ENCODE data around the gene FXN. TPM values are rescaled to one million over a fixed set of nuclear protein-coding genes. Genes with fewer than 3 reads are reported as not detected.
"Not testable (repeated sequence)": the region's sequence is repeated elsewhere in the genome, so short reads cannot be mapped to it uniquely, and the experiment has no call there.

FXN gene
- polyA plus RNA-seq, 1 donor: 11.5 TPM

DNA sequence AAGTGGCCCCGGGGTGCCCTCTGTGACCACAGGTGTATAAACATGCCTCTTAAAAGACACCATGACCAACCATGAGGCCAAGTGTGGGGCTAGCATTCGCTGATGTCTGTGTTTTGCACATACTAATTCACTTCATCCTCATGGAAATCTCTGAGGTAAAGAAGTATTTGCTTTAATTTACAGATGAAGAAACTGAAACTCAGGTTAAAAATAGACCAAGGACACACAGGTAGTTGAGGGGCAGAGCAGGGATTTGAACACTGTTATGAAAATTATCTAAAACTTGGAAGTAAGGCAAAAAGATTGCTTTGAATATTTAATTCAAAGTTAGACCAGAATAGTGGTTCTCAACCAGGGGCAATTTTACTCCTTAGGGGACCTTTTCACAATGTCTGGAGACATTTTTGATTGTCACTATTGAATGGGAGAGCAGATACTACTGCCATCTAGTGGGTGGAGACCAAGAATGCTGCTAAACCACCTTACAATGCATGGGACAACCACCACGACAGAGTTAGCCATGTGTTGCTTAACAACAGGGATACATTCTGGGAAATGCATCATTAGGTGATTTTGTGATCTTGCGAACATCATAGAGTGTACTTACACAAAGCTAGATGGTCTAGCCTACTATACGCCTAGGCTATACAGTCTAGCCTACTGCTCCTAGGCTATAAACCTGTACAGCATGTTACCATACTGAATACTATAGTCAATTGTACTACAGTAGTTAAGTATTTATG, 8.0 kb upstream of the FXN start:
- no peak for DNase-seq (ENCODE audit: low read depth)

DNA sequence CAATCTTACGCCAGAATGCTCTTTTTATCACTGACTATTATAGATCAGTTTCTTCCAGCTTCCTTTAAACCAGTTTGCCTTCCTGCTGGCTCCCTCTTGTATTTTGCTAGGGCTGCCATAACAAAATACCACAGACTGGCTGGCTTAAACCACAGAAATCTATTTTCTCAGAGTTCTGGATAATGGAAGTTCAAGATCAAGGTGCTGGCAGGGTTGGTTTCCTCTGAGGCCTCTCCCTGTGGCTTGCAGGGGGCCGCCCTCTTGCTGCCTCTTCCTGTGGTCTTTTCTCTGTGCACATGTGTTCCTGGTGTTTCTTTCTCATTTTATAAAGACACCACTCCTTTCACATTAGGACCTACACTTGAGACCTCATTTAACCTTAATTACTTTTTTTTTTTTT, 6.8 kb upstream of the FXN start:
- DNase-seq (ENCODE audit: low read depth): no peak

DNA sequence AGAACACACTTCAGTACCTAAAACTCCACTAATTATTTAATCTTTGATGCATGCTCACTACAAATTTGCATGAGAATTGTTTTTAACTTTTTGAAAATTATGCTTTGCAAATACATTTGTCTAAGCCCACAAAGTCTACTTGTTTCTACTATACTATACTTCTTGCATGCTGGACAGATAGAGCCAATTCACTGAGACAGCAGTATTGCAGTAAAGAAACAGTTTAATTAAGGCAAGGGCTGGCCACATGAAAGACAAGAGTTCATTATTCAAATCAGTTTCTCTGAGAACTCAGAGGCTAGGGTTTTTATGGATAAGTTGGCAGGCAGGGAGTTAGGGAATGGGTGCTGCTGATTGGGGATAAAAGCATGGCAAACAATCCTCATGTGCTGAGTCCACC, 6.0 kb upstream of the FXN start:
- no peak for DNase-seq (ENCODE audit: low read depth)

DNA sequence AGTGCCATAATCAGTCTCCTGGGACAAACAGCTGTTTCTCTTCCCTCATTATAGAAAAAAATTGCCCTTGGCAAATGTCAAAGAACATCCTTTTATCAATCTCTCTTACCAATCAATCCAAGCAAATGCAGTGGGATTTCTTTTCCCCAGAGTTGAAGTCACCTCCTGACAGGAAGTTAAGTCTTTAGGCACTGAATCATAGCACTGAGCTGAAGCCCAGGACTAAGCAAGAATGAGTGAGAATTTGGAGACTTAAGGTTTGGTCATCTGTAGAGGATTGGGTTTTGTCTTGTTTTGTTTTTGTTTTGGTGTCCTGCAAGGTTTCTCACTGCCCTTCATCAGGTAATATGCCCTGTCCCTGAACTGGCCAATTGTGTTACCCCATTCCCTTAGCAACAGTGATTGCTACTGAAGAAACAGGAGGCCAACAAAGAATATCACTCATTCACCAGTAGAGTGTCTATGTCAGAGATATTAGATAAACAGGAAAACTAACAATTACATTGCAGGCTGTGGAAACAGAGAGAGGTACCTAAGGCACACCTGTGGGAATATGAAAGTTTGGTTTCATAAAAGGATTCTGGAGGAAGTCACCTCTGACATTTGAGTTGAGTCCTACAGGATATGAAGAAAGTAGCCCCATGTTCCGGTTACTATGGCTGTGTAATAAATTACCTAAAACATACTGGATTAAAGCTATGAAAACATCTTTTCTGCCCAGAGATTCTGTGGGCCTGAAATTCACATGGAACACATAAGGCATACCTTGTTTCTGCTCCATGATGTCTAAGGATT, 4.5 kb upstream of the FXN start:
- DNase-seq (ENCODE audit: low read depth): no peak

DNA sequence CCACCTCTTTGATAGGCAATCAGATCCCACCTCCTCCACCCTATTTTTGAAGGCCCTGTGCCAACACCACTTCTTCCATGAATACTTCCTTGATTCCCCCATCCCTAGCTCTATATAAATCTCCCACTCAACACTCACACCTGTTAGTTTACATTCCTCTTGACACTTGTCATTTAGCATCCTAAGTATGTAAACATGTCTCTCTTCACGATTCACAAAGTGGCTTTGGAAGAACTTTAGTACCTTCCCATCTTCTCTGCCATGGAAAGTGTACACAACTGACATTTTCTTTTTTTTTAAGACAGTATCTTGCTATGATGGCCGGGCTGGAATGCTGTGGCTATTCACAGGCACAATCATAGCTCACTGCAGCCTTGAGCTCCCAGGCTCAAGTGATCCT, 1.5 kb upstream of the FXN start:
- DNase-seq (ENCODE audit: low read depth): no peak

DNA sequence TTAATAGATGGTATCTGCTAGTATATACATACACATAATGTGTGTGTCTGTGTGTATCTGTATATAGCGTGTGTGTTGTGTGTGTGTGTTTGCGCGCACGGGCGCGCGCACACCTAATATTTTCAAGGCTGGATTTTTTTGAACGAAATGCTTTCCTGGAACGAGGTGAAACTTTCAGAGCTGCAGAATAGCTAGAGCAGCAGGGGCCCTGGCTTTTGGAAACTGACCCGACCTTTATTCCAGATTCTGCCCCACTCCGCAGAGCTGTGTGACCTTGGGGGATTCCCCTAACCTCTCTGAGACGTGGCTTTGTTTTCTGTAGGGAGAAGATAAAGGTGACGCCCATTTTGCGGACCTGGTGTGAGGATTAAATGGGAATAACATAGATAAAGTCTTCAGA, 757 bp downstream of the FXN start:
- no peak for DNase-seq (ENCODE audit: low read depth)

DNA sequence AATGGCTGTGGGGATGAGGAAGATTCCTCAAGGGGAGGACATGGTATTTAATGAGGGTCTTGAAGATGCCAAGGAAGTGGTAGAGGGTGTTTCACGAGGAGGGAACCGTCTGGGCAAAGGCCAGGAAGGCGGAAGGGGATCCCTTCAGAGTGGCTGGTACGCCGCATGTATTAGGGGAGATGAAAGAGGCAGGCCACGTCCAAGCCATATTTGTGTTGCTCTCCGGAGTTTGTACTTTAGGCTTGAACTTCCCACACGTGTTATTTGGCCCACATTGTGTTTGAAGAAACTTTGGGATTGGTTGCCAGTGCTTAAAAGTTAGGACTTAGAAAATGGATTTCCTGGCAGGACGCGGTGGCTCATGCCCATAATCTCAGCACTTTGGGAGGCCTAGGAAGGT, 1.2 kb downstream of the FXN start:
- no peak for DNase-seq (ENCODE audit: low read depth)

DNA sequence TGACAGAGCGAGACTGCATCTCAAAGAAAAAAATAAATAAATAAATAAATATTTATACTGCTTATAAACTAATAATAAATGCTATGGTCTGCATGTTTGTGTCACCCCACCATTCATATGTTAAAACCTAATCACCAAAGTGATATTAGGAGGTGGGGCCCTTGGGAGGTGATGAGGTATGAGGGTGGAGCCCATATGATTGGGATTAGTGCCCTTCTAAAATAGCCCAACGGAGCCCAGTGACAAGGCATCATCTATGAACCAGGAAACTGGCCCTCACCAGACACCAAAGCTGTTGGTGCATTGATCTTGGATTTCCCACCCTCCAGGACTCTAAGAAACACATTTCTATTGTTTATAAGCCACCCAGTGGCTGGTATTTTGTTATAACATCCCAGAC, 5.1 kb downstream of the FXN start:
- DNase-seq (ENCODE audit: low read depth): no peak

DNA sequence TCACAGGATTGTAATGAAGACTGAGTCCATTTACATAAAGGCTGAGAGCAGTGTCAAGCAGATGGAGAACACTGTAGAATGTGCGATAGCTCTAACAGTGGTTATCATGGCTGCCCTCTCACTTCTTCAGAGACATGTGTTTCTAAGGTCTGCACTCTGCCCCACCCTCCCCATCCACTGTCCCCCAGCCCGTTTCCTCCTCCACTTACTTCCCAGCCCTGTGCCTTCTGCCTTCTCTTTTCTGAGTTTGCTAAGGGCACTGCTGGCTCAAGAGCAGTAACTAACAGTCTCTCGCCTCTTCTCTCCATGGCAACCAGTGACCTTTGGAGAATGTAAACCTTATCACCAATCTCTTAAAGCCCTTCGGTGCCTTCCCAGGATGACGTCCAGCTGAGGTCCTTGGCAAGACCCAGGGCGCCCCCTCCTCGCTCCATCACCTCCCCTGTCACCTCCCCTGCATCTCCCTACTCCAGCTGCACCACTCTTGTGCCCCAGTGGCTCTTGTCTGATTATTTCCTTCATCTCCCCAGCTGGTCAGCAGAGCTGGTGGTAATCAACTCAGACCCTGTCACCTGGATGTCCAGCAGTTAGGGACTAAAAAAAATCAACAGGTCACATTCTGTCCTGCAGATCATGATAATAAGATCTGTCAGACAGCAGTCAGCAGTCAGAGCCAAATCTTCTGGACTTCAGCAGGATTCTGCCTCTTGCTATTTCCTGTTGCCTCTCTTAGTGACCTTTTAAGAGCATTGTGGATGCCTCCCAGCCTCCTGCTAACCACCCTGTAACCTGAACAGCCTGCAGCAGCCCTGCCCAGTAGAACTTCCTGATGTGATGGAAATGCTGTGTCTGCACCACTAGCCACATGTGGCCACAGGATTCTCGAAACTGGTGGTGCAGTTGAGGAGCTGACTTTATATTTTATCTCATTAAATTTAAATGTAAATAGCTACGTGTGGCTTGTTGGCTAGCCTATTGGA, 9.0 kb downstream of the FXN start:
- no peak for DNase-seq (ENCODE audit: low read depth)

DNA sequence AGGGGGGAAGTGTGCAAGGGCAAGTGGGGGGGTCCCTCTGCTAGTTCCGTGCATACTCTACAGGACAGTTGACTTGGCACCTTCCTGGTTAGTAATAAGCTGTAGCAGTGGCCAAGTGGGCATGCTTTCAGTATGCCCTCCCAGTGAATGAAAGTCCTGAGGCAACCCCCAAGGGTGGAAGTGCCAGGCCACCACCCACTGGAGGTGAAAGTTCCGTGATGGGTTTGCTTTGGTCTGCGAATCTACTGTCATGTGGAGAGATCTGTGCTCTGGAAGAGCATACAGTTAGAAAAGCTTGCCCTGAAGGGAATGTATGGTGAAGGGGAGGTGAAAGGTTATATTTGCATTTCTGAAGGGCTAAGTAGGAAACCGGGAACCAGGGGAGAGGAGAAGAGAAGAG, 10.3 kb downstream of the FXN start:
- no peak for DNase-seq (ENCODE audit: low read depth)

DNA sequence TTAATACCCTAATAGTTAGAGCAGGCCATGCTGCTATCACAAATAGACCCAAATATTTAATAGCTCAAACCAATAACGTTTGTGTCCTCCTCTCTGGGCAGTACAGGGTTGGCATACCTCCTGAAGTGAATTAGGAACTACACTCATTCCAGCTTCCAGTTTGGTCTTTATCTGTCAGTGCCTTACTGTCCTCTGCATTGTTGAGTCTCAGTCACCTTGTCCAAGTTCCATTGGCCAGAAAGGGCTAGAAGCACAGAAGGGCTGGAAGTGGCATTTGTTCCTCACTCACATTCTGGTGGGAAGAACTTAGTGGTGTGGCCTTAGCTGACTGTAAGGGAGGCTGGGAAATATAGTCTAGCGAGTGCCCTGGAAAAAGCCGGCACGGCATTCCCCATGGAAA, 11.2 kb downstream of the FXN start:
- DNase-seq (ENCODE audit: low read depth): no peak

DNA sequence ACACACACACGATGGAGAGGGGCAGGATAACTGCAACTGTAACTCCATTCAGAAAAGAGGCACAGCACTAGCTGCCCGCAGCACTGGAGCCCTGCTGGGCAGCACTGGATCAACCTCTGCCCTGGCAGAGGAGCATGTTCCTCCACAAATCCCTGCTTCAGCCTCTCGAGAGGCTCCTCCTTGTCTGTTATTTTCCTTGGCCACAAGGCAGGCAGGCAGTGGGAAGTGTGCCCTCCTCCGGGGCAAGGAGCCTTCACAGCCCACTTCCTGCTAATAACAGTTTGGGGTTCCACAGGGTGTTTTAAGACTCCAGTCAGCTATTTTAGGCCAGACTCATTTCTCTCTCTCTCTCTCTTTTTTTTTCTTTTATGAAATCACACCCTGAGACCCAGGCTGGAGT, 11.8 kb downstream of the FXN start:
- DNase-seq (ENCODE audit: low read depth): no peak

DNA sequence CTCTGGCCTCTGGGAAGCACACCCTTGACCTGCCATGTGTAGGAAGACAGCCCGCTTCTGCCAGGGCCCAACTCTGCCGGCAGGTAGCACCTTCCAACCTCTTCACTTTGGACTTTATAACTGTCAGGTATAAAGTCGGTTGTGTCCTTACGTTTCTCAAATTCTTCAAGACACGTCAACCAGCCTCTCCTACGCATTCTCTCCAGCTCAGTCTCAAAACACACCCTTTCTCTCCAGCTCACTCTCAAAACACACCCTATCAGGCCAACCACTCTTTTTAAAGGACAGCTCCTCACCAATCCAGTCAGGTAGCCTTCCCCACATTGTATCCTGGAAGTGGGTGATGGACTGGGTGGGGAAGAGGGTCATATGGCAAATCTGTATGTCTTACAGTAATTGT, 13.5 kb downstream of the FXN start:
- no peak for DNase-seq (ENCODE audit: low read depth)

DNA sequence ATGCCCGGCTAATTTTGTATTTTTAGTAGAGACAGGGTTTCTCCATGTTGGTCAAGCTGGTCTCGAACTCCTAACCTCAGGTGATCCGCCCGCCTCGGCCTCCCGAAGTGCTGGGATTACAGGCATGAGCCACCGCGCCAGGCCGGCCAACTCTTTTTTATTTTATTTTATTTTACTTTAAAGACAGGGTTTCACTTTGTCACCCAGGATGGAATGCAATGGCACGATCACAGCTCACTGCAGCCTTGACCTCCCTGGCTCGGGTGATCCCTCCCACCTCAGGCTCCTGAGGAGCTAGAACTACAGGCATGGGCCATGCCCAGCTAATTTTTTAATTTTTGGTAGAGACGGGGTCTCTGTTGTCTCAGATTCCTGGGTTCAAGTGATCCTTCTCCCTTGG, 15.4 kb downstream of the FXN start:
- not testable (repeated sequence) for DNase-seq (ENCODE audit: low read depth)

DNA sequence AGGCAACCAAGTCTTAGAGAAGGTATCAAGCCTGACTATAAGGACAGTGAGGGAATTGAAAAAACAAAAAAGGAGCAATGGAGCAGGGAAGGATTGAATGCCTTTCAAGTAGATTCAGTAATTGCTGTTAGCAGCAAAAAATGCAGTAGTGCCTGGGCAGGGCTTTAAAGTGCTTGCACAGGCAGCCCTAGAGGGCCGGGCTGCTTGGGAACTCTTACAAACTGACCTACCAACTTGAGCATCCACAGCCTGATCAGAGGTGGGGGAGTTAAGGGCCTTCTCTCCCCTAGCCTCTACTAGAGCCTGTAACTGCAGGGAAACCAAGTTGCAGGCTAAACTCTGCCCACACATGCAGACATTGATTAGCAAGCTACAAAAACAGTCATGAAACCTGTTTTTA, 19.4 kb downstream of the FXN start:
- DNase-seq (ENCODE audit: low read depth): no peak

DNA sequence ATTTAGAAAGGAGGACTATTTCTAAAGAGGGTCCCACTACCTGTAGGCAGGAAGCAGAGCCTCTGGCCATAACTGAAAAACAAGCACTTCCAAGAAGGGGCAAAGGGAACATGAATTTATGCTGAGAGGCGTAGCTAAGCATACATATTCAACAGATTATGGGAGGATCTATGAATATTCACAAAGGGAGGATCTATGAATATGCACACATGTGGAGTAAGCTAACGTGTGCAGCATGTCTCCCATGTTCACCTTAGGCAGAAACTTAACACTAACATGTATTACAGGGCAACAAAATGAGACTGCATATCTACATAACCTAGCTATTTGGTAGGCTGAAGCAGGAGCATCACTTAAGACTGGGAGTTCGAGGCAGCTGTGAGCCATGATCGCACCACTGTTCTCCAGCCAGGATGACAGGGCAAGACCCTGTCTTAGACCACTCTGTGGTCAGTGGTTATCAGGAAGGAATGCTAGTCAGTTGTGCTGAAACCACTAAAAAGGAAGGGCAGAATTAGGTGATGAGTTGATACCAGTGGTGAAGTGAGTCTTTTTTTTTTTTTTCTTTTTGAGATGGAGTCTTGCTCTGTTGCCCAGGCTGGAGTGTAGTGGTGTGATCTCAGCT, 20.8 kb downstream of the FXN start:
- no peak for DNase-seq (ENCODE audit: low read depth)

DNA sequence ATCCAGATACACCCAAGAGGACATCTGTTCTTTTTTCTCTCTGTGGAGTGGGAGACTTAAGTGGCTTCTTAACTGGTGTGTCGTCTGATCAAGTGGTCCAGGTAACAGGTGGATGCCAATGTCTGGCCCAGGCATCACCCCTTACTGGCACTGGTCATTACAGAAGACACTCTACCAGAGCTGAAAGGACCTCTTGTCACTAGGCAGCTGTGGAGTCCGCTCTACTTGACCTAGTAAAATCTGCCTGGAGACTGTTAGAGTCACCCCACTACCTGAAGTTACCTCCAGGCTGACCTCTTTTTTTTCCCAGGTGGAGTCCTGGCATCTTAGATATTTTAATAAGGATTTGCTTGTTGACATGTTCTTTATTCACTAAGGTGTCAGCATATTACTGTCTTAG, 22.5 kb downstream of the FXN start:
- DNase-seq (ENCODE audit: low read depth): no peak

DNA sequence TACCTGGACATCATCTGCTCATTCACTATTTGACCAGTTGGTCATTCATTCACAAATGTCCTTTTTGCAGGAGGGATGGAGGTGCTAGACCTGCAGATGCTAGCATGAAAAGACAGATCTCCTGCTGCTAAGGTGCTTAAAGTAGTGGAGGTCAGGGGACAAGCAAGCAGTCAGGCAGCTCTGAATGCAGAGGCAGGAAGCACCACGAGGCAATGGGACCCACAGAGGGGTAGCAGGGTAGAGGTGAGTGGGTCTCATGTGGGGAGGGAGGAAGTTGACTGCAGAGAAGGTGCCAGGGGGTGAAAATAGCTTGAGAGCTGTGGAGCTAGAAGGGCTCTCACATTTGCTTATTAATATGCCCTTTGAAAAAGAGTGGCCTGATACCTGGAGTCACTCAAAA, 25.2 kb downstream of the FXN start:
- DNase-seq (ENCODE audit: low read depth): no peak

DNA sequence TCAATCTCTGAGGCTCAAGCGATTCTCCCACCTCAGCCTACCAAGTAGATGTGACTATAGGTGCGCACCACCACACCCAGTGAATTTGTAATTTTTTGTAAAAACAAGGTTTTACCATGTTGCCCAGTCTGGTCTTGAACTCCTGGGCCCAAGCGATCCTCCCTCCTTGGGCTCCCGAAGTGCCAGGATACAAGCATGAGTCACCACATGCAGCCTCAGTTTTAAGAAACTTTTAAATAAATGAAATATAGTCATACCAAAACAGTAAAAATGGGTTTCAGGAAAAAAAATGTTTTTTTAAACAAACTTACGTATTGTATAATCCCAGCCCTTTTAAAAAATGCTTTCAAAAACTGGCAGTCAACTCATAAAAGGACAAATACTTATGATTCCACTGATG, 26.6 kb downstream of the FXN start:
- DNase-seq (ENCODE audit: low read depth): no peak

DNA sequence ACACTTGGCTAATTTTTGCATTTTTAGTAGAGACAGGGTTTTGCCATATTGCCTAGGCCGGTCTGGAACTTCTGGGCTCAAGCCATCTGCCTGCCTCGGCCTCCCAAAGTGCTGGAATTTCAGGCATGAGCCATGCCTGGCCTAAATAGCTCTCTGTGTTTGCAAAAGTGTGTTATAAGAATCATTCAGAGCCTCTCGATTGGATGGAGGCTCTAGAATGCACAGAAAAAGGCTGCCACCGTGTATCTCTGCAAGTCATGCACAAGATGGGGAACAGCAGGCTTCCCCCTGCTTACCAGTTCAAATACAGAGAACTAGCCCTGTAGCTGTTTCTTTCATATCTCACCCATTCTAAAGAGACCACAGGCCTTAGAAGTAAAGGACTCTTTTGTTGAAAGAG, 28.3 kb downstream of the FXN start:
- DNase-seq (ENCODE audit: low read depth): no peak

DNA sequence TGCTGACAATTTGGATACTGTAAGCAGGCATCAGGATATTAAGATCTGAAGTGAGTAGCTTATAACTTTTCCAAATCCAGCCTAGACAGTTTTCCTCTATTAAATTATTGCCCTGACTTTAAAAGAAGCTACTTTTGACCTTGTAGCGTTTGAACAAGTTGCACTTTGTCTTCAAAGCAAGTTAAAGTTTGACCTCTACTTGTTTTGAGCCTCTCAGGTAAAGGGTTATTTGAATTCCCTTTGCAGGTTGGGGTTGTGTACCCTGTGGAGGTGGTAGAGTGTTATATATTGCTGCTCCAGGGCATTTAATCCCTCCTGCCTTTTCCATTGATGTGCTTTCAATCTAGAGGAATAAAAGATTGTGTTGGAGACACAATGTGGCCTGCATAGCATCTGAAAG, 30.1 kb downstream of the FXN start:
- DNase-seq (ENCODE audit: low read depth): no peak

DNA sequence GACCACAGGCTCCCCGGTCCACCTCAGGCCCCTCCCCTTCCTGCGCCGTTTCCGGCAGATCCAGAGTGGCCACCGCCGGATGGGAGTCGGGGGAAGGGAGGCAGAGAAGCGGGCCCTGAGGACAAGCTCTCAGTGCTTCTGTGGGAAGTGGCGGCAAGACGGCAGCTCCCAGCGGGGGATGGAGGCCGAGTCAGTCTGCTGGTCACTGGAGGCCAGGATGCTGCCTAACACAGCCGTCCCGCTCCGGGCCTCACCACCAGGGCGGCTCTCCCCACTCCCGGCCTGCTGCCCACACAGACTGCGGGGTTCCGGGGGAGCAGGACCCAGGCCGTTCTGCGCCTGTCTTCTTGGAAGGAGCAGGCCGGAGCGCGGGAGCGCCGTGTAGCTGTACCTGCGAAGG, 31.4 kb downstream of the FXN start:
- no peak for DNase-seq (ENCODE audit: low read depth)

Measured in forelimb muscle (tissue), 1 donor.